HepG2 (cell line): ENCODE data around the gene EAF1. TPM values are rescaled to one million over a fixed set of nuclear protein-coding genes. Genes with fewer than 3 reads are reported as not detected.

ENCODE experiments used
- ATAC-seq: fragments of 200-7000 bp; cut with Tn5 transposase; 3 replicates; pipeline ENCODE4 v1.9.1; 2020; ENCODE audit warnings: mild to moderate bottlenecking, moderate library complexity
- BruUV-seq: library from RNA; stranded (reverse); fragments of 400-500 nt; replicated peaks from 2 replicates; lab custom pipeline; 2021; lab: Mats Ljungman, UMichigan
- CTCF ChIA-PET: fragments of 300-600 bp; formaldehyde crosslinking; extraction: SDS; loops from one replicate; lab custom pipeline; 2021; ENCODE audit warnings: low total read pairs, inconsistent platforms, low intra/inter-chr PET ratio; lab: Yijun Ruan, JAX
- POLR2A ChIA-PET: fragments of 350-600 bp; sonication (Branson Sonifier 250); formaldehyde crosslinking; loops from one replicate; lab custom pipeline; 2020; ENCODE audit warnings: antibody characterized with exemption, inconsistent platforms; lab: Yijun Ruan, JAX
- DNase-seq: peaks from one replicate; pipeline ENCODE4 v3.0.0-alpha.2; 2015; ENCODE audit warnings: low spot score
- FAIRE-seq: peaks from 3 replicates; lab custom pipeline; 2011; peaks lifted over from hg19 to GRCh38; lab: Jason Lieb, UNC
- H2AFZ ChIP-seq: one replicate; pipeline ENCODE4 v1.6.1; 2011; ENCODE audit warnings: low read length, inconsistent platforms
- H3K27ac ChIP-seq: fragments of 300-600 bp; 3 replicates; pipeline ENCODE4 v1.8.0; 2011; ENCODE audit warnings: mixed run types, mild to moderate bottlenecking, mixed read lengths, low read length, inconsistent platforms; ENCODE audit not compliant: insufficient read depth; ENCODE audit errors: extremely low read length
- H3K27me3 ChIP-seq, 2 experiments: fragments of 200-600 bp in 1 of 2; 2 replicates in 1 of 2; 3 replicates in 1 of 2; pipeline versions ENCODE4 v1.6.0 to v1.8.0; 2011; ENCODE audit warnings: low read length in 2 of 2, mild to moderate bottlenecking in 2 of 2, moderate library complexity in 2 of 2, inconsistent platforms in 1 of 2; ENCODE audit not compliant: insufficient read depth in 2 of 2, control insufficient read depth in 1 of 2
- H3K36me3 ChIP-seq, 2 experiments: fragments of 200-600 bp in 1 of 2; replicated peaks in 1 of 2; 2 replicates in 1 of 2; 3 replicates in 1 of 2; pipeline versions ENCODE4 v1.5.1 to v1.8.0; 2011; ENCODE audit warnings: low read length in 2 of 2, inconsistent platforms in 1 of 2; ENCODE audit not compliant: insufficient read depth in 2 of 2, control insufficient read depth in 1 of 2
- H3K4me1 ChIP-seq: 2 replicates; pipeline ENCODE4 v1.5.1; 2012; ENCODE audit warnings: low read length, inconsistent platforms; ENCODE audit not compliant: insufficient read depth
- H3K4me2 ChIP-seq: 2 replicates; pipeline ENCODE4 v1.6.0; 2011; ENCODE audit warnings: low read depth, low read length, inconsistent platforms
- H3K4me3 ChIP-seq, 3 experiments: fragments of 200-600 bp in 1 of 3; sonication (generic), shearing (Covaris generic) in 1 of 3; replicated peaks in 1 of 3; 2 replicates each; pipeline ENCODE4 v1.5.1; 2011 to 2016; ENCODE audit warnings: low read length in 3 of 3, inconsistent platforms in 2 of 3, low read depth in 2 of 3, mild to moderate bottlenecking in 2 of 3, control low read depth in 1 of 3, mixed read lengths in 1 of 3; ENCODE audit not compliant: insufficient read depth in 1 of 3
- H3K79me2 ChIP-seq: one replicate; pipeline ENCODE4 v1.6.1; 2011; ENCODE audit warnings: low read length, inconsistent platforms; ENCODE audit not compliant: insufficient read depth
- H3K9ac ChIP-seq: 2 replicates; pipeline ENCODE4 v1.6.0; 2011; ENCODE audit warnings: mild to moderate bottlenecking, low read depth, low read length, inconsistent platforms; ENCODE audit not compliant: insufficient read depth
- H3K9me3 ChIP-seq: 2 replicates; pipeline ENCODE4 v1.5.1; 2012; ENCODE audit warnings: mild to moderate bottlenecking, low read length
- H4K20me1 ChIP-seq: 2 replicates; pipeline ENCODE4 v1.6.0; 2011; ENCODE audit warnings: inconsistent platforms, mild to moderate bottlenecking, low read length, moderate library complexity; ENCODE audit not compliant: insufficient read depth
- ATF7 ChIP-seq, 2 experiments: fragments of 450-650 bp in 1 of 2; sonication (generic) in 1 of 2; formaldehyde crosslinking in 1 of 2; IDR thresholded peaks; 2 replicates each; pipeline versions ENCODE4 v1.4.0 to v1.6.1; 2016 to 2020; ENCODE audit warnings: antibody characterized with exemption in 1 of 2, mild to moderate bottlenecking in 1 of 2, missing genetic modification reagents in 1 of 2
- CAMTA2 ChIP-seq: sonication (generic); formaldehyde crosslinking; IDR thresholded peaks from 2 replicates; pipeline ENCODE4 v1.4.0; 2020; ENCODE audit warnings: mild to moderate bottlenecking, missing genetic modification reagents, borderline replicate concordance
- ZNF160 ChIP-seq: sonication (generic); formaldehyde crosslinking; IDR thresholded peaks from 2 replicates; pipeline ENCODE4 v1.8.0; 2022; ENCODE audit warnings: mild to moderate bottlenecking, inconsistent platforms, missing genetic modification reagents
- WGBS: methylation state at CpG from one replicate; pipeline ENCODE4 v1.1.6; 2017; ENCODE audit warnings: low lambda C conversion rate; 5-methylcytosine and 5-hydroxymethylcytosine counted together
- in situ Hi-C: cut with HindIII; loops from 2 replicates; pipeline ENCODE4 v1.10.0; 2017; ENCODE audit warnings: low pct_unique_long_range_greater_than_20kb; ENCODE audit not compliant: extremely low pct_ligation_motif_present
- intact Hi-C: fragments of 100-400 bp; cut with micrococcal nuclease; formaldehyde crosslinking; loops from one replicate; pipeline ENCODE4 v1.10.0; 2022; ENCODE audit not compliant: unreplicated experiment
- polyA plus RNA-seq, 8 experiments: library from polyadenylated mRNA; depleted of rRNA in 3 of 8; stranded (reverse) in 7 of 8; unstranded in 1 of 8; fragments of >200 nt; fragmentation: Illumina TruSeq in 4 of 8; extraction: Trizol in 4 of 8; gene quantifications; 2 replicates each; pipeline versions ENCODE4 v1.2.1 to v1.2.3, GENCODE V29; 2011 to 2016; ENCODE audit warnings: low read depth in 4 of 8, missing spikeins in 1 of 8, mixed read lengths in 1 of 8; ENCODE audit not compliant: insufficient read depth in 1 of 8
- total RNA-seq, 5 experiments: library from RNA; depleted of rRNA; stranded (reverse); fragments of >200 nt; fragmentation: Illumina TruSeq; extraction: Trizol; gene quantifications; 2 replicates each; pipeline ENCODE4 v1.2.3, GENCODE V29; 2016; ENCODE audit warnings: low read depth in 1 of 5
- TF ChIP-seq, protein P1 (sequence below): fragments of 450-650 bp; IDR thresholded peaks from 2 replicates; pipeline ENCODE4 v1.6.1; 2016

Gene EAF1
- total and polyA plus RNA-seq, 2 of the 13 experiments (the other 11 are each of a cell fraction or from before 2014, with no cell fraction given): 8.1 to 30.0 TPM

- H3K79me2 ChIP-seq: no peaks in the 10 kb centered on the region
- WGBS: 42% methylated on average over 5 of the region's 6 CpGs
- TF ChIP-seq ATF7 (IDR thresholded peaks at IDR 0.05) (peak; percentile 62; the same call in 1 of the 2 replicates), ATF7 (CRISPR knock-in tag; IDR thresholded peaks at IDR 0.05) (no peak), CAMTA2 (CRISPR knock-in tag) (no peak)
- H4K20me1 ChIP-seq: no peaks in the 10 kb centered on the region
- H2AFZ ChIP-seq: no peak overlapping the region
- no peak for ATAC-seq
- H3K4me3 ChIP-seq: no peak overlapping the region
- FAIRE-seq: no peak
- intact Hi-C loops (no loop called here), in situ Hi-C loops (no loop called here)
- no peak overlapping the region for H3K4me2 ChIP-seq
- no peaks in the 10 kb centered on the region for H3K9me3 ChIP-seq
- no peaks in the 10 kb centered on the region; a peak in 1 of 5 replicates for H3K27me3 ChIP-seq
- no peaks in the 10 kb centered on the region for H3K36me3 ChIP-seq
- no peak for DNase-seq
- H3K9ac ChIP-seq: no peak overlapping the region
- no TSS peak for BruUV-seq
- H3K27ac ChIP-seq: no peak overlapping the region
- ChIA-PET POLR2A (no interaction called here), CTCF (no interaction called here)
- H3K4me1 ChIP-seq: no peaks in the 10 kb centered on the region
These were observed 38.6 kb downstream of the EAF1 start for GRCh38 chr3:15465876-15466585.

- Histone ChIP-seq H3K36me3 (no peaks in the 10 kb centered on the region), H3K4me3 (no peak overlapping the region), H3K4me1 (no peaks in the 10 kb centered on the region), H4K20me1 (no peaks in the 10 kb centered on the region), H3K9me3 (no peaks in the 10 kb centered on the region), H3K27ac (no peak overlapping the region), H3K9ac (no peak overlapping the region), H2AFZ (no peak overlapping the region), H3K27me3 (no peaks in the 10 kb centered on the region; a peak in 1 of 5 replicates), H3K4me2 (no peak overlapping the region), H3K79me2 (no peaks in the 10 kb centered on the region)
- 51% methylated on average over 11 of the region's 11 CpGs for WGBS
- CTCF ChIA-PET: no interaction called here
- BruUV-seq: no TSS peak
- POLR2A ChIA-PET: no interaction called here
- ATAC-seq: no peak
- DNase-seq: no peak
- intact Hi-C loops (no loop called here), in situ Hi-C loops (no loop called here)
- no peak for FAIRE-seq
- no peak for TF ChIP-seq ZNF160 (CRISPR knock-in tag)
- TF ChIP-seq, protein P1, sequence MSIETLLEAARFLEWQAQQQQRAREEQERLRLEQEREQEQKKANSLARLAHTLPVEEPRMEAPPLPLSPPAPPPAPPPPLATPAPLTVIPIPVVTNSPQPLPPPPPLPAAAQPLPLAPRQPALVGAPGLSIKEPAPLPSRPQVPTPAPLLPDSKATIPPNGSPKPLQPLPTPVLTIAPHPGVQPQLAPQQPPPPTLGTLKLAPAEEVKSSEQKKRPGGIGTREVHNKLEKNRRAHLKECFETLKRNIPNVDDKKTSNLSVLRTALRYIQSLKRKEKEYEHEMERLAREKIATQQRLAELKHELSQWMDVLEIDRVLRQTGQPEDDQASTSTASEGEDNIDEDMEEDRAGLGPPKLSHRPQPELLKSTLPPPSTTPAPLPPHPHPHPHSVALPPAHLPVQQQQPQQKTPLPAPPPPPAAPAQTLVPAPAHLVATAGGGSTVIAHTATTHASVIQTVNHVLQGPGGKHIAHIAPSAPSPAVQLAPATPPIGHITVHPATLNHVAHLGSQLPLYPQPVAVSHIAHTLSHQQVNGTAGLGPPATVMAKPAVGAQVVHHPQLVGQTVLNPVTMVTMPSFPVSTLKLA: peak; percentile 30
These were observed 40.1 kb downstream of the EAF1 start for GRCh38 chr3:15467227-15468181.
